ENCODE data around the gene IGSF23.

Gene IGSF23, protein sequence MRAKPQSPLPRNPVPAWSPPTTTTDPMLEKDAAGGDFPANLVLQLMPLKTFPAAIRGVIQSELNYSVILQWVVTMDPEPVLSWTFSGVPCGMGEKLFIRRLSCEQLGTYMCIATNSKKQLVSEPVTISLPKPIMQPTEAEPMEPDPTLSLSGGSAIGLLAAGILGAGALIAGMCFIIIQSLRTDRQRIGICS

DNA sequence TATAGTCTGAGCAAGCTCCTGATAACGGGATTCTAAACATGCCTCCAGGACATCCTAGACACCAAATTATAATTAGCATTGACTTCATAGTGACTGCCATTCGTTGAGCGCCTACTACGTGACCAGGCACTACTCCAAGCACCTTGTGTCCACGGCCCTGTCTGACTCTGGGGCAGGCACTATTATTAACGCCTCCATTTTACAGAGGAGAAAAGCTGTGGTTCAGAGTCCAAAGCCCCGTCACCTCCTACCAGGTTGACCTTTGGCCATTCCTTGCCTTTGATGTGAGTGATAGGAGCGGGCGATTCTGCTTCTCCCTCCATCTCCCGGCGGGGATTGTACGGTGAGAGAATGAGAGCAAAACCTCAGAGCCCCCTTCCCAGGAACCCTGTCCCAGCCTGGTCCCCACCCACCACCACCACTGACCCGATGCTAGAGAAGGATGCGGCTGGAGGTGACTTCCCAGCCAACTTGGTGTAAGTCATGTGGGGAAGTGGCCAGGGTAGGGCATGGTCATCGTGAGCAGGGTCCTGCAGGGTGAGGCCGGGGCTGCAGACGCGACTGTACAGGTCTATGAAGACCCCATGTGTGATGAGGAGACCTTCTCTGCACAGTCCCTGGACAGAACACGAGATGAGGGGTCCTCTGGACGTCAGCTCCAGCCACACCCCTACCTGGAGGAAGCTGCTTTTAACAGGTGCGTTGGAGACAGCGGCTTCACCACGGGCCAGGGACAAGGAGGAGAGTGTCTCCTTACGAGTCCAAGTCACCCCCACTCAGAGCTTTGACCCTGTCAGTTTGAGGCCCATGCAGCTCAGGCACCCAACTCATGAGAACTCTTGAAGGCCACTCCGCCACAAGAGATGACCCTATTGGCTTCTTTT lies at the start of gene IGSF23:
Gene IGSF23, plus strand, starts transcription at position 269 of the 884 bp plus-strand sequence. Its CDS starts 83 bp downstream, at position 352.
- no peak for DNase-seq

DNA sequence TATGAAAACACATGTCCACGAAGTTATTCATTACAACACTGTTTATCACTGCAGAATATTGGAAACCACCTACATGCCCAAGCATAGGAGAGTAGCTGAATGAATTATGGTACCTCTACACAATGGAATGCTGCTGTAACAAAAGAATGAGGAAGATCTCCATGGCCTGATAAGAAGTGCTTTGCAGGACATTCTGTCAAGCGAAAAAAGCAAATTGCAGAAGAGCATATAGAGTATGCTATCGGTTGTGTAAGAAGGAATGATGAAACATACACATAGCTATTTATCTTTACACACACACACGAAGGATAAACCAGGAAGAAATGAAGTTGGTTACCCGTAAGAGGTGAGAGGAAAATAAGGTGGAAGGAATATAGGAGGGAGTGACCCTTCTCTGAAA lies 46.4 kb upstream of the IGSF23 start:
- no peak for DNase-seq

DNA sequence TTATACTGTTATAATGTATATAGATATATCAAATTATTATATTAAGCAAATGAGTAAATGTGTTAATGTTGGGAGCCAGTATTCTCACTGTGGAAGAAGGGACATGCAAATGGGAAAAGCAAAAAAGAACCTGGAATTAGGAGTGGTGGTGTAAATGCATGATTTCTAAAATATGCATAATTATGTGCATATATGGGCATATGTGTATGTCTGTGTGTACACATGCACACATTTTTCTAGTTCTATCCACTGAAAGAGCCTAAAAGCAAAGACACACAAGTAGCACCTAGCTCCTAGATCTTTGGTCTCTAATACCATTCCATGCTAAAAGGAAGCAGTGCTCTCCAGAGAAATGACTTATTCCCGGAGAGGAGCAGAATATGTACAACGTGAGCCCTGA lies 45.6 kb upstream of the IGSF23 start:
- DNase-seq: no peak

- no peak for DNase-seq
Measured at GRCh38 chr19:44570603-44570983, 42.8 kb upstream of the IGSF23 start.

- DNase-seq: peak; percentile 45 to 65
Measured at GRCh38 chr19:44570984-44571684, 42.2 kb upstream of the IGSF23 start.

- no peak for DNase-seq
Measured at GRCh38 chr19:44571830-44572580, 41.4 kb upstream of the IGSF23 start.

GRCh38 chr19:44572581-44572900 lies 40.8 kb upstream of the IGSF23 start:
- no peak for DNase-seq

DNA sequence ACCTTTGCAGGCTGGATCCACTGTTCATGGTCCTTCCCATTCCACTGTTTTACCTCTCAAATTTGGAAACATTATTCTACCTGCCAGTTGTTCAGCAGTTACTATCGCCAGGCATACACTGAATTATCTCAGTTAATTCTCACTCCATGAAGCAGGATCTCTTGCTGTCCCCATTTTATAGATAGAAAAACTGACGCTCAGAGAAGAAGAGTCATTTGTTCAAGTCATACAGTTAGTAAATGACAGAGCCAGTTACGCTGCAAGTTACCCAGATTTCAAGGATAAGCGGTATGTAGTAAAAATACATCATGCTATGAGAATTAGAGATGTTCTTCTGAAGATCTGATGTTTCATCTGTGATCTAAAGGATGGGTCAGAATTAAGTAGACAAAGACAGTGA lies 40.2 kb upstream of the IGSF23 start:
- DNase-seq: no peak

DNA sequence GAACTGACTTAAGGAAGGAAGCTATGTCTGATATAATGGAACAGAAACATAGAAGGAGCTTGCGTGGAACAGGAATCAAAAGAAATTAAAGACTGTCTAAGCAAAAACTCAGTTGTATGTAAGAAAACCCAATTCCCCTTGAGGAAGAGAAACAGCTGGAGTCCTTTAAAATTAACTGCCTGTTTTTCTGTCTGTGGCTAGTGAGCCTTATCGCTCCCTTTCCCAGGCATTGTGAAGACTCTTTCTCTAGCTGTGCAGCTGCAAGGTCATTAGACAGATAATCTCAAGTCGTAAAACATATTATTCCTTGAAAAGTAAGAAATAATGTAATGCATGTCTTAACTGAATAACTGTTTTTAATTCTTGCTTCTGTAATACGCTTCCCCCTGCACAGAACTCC lies 39.7 kb upstream of the IGSF23 start:
- no peak for DNase-seq

- DNase-seq: no peak
Measured at GRCh38 chr19:44574186-44574950, 39.0 kb upstream of the IGSF23 start.

DNA sequence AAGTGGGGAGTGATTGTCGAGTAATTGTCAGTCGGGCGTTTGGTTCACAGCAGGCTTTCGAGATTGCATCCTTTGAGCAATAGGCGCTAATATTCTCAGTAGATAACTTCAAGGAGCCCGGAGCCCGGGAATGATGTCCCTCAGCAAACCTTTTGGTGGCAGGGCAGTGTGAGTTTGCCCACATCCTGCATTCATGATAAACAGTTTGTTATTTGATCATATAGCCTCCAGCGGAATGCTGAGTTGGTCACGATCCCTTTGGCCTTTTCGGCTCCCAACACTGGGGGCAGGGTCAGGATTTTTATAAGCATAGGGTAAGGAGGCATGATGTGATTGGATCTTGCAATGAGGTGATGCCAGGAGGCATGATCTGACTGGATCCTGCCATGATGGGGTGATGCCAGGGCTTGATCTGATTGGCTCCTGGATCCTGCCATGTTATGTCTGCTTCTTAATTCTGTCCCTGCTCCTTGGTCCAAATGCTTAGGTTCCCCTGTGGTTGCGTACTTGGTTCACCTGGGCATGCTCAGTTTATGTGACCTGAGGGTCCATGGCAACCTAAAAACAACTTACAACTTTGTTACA lies 38.2 kb upstream of the IGSF23 start:
- no peak for DNase-seq

DNA sequence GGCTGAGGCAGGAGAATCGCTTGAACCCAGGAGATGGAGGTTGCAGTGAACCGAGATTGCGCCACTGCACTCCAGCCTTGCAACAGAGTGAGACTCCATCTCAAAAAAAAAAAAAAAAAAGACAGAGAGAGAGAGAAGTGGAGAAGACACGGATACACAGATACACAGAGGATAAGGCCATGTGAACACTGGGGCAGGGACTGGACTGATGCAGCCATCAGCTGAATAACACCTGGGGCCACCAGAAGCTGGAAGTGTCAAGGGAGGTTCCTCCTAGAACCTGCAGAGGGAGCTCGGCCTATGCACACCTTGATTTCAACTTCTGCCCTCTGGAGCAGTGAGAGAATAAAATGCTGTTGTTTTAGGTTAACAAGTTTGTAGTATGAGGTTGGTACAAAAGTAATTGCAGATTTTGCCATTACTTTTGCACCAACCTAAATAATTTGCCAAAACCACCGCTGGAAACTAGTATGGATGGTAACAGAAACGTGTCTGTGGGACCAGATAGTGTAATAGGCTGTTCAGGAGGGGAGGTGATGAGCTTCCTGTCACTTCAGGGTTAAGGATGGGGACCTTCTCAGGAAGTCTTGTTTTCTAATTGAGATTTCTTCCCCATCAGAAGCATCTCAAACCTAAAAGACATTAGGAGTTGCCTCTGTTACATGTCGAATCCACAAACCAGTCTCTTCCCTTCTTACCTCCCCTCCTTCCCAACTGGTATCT lies 36.4 kb upstream of the IGSF23 start:
- peak; percentile 38 to 61 for DNase-seq

DNA sequence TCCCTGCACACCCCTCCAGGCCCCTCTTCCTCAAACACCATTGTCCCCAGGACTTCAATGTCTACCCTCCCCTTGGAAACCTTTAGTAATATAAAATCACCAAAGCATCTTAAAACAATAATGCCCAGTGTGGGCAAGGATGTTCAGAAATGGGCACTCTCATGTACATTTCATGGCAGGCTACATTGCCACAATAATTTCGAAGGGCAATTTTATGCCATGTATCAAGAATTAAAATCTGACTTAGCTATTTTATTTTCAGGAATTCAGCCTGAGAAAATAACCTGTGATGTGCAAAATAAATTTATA lies 35.8 kb upstream of the IGSF23 start:
- no peak for DNase-seq

- DNase-seq: no peak
Measured at GRCh38 chr19:44579663-44580365, 33.5 kb upstream of the IGSF23 start.

- no peak for DNase-seq
Measured at GRCh38 chr19:44580366-44580895, 32.9 kb upstream of the IGSF23 start.

- no peak for DNase-seq
Measured at GRCh38 chr19:44581288-44581687, 32.1 kb upstream of the IGSF23 start.

DNA sequence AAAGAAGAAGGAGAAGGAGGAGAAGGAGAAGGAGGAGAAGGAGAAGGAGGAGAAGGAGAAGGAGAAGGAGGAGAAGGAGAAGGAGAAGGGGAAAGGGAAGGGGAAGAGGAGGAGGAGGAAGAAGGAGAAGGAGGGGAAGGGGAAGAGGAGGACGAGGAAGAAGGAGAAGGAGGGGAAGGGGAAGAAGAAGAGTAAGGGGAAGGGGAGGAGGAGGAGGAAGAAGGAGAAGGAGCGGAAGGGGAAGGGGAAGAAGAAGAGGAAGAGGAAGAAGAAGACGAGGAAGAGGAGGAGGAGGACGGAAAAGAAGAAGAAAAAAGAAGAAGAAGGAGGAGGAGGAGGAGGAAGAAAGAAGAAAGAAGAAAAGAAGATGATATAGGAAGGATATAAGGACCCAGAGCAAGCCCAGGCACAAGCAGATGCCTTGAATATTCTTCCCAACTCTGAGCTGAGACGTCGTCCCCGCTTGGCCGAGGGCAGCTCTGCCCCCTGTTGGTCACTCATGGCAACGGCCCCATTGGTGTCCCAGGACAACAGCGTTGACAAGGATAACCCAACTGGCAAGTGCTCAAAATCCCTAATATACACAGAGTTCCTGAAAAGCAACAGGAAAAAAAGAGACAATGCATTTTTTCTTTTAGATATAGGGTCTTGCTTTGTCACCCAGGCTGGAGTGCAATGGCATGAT lies 30.6 kb upstream of the IGSF23 start:
- no peak for DNase-seq

DNA sequence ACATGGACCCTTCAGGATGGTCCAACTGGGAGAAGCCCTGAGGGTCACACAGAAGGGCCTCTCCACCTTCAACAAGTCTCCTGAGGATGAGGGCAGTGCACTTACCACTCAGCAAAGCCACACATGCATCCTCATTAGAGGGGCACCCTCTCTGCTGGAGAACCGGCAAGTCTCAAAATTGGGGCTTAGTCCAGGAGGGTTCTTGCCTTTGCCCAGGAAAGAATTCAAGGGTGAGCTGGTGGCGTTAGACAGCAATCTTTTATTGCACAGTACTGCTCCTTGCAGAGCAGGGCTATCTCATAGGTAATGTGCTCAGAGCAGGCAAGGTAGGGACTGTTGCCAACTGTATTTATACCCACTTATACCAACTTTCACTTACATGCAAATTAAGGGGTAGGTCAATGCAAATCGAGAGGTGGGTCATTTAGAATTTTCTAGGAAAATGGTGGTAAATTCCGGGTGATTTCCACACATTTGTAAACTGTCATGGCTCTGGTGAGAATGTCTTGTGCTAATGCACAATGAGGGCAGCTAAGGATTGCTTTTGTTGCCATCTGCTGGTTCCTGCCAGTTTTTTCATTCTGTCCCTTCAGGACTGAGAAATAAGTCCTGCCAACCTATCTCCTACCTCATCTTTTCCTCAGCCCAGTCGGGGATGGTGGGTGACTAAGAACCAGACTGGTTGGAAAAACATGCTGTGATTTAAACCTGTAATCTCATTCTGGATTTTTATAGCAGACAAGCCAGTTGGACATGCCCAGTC lies 27.8 kb upstream of the IGSF23 start:
- DNase-seq: no peak

Data from AML-193 (cell line).